K562 (cell line): Measurements from ENCODE around the gene RPL10A. TPM values are rescaled to one million over a fixed set of nuclear protein-coding genes. Genes with fewer than 3 reads are reported as not detected.

ENCODE experiments used
- BMI1 ChIP-seq: fragments of 150-350 bp; IDR thresholded peaks from 2 replicates; pipeline ENCODE4 v1.6.1; 2014; ENCODE audit warnings: low read length
- CCNT2 ChIP-seq: IDR thresholded peaks from 2 replicates; pipeline ENCODE4 v1.6.1; 2011; ENCODE audit warnings: borderline replicate concordance, low read depth, mild to moderate bottlenecking, moderate library complexity, mixed read lengths, low read length; ENCODE audit not compliant: insufficient read length; ENCODE audit errors: extremely low read depth
- CEBPZ ChIP-seq: fragments of 150-350 bp; IDR thresholded peaks from 2 replicates; pipeline ENCODE4 v1.6.1; 2014; ENCODE audit warnings: low read depth, mild to moderate bottlenecking, low read length, borderline replicate concordance
- DPF2 ChIP-seq: fragments of 450-650 bp; IDR thresholded peaks from 2 replicates; pipeline ENCODE4 v1.6.1; 2016
- L3MBTL2 ChIP-seq: fragments of 450-650 bp; IDR thresholded peaks from 2 replicates; pipeline ENCODE4 v1.6.1; 2016; ENCODE audit warnings: mild to moderate bottlenecking, moderate library complexity
- MTF1 ChIP-seq: fragments of 250-450 bp; sonication (Bioruptor Pico); IDR thresholded peaks from 2 replicates; pipeline ENCODE4 v1.9.0; 2021; ENCODE audit warnings: moderate library complexity, mild to moderate bottlenecking, inconsistent platforms, borderline replicate concordance
- PURB ChIP-seq: sonication (generic); formaldehyde crosslinking; IDR thresholded peaks from 2 replicates; pipeline ENCODE4 v1.9.0; 2021; ENCODE audit warnings: low read depth, mild to moderate bottlenecking, missing genetic modification reagents
- RBM25 ChIP-seq: fragments of 200-400 bp; formaldehyde crosslinking; IDR thresholded peaks from 2 replicates; pipeline ENCODE4 v1.6.1; 2018; ENCODE audit warnings: low read length, low read depth, moderate library complexity; ENCODE audit not compliant: severe bottlenecking
- SAFB ChIP-seq: fragments of 200-400 bp; formaldehyde crosslinking; IDR thresholded peaks from 2 replicates; pipeline ENCODE4 v1.6.1; 2017; ENCODE audit warnings: low read depth, low read length, borderline replicate concordance
- ZNF184 ChIP-seq: sonication (generic); formaldehyde crosslinking; IDR thresholded peaks from 2 replicates; pipeline ENCODE4 v1.5.0; 2020; ENCODE audit warnings: missing genetic modification reagents
- ZNF263 ChIP-seq: sonication (generic); formaldehyde crosslinking; IDR thresholded peaks from 2 replicates; pipeline ENCODE4 v1.8.0; 2022; ENCODE audit warnings: mild to moderate bottlenecking, missing genetic modification reagents, borderline replicate concordance
- ZNF398 ChIP-seq: fragments of 250-450 bp; sonication (Bioruptor Pico); IDR thresholded peaks from 2 replicates; pipeline ENCODE4 v1.8.0; 2021; ENCODE audit warnings: moderate library complexity, mild to moderate bottlenecking, inconsistent platforms
- ZNF444 ChIP-seq: fragments of 250-450 bp; sonication (Bioruptor Pico); IDR thresholded peaks from 2 replicates; pipeline ENCODE4 v1.4.0; 2020; ENCODE audit warnings: mild to moderate bottlenecking, moderate library complexity
- ZNF766 ChIP-seq: fragments of 200-800 bp; sonication (Bioruptor generic); conservative IDR thresholded peaks from 2 replicates; pipeline ENCODE4 v1.6.1; 2016; ENCODE audit warnings: missing genetic modification characterization, missing compliant biosample characterization
- polyA plus RNA-seq, 8 experiments: library from polyadenylated mRNA; depleted of rRNA in 4 of 8; stranded (reverse) in 5 of 8; unstranded in 3 of 8; fragments of >200 nt; fragmentation: Nextera tagmentation in 2 of 8; fragmentation: Illumina TruSeq in 1 of 8; extraction: Ambion mirVana in 2 of 8; extraction: Trizol in 1 of 8; gene quantifications; 2 replicates each; pipeline versions ENCODE4 v1.2.1 to v1.2.3, GENCODE V29; 2011 to 2014; ENCODE audit warnings: inconsistent platforms in 1 of 8, missing spikeins in 1 of 8
- total RNA-seq, 7 experiments: library from RNA; depleted of rRNA in 6 of 7; stranded (reverse); fragments of >200 nt in 6 of 7; fragmentation: Illumina TruSeq in 2 of 7; extraction: Trizol in 2 of 7; gene quantifications; 2 replicates each; pipeline versions ENCODE4 v1.2.1 to v1.2.3, GENCODE V29; 2011 to 2021; ENCODE audit warnings: low replicate concordance in 1 of 7
- TF ChIP-seq, protein P1 (sequence below): sonication (generic); formaldehyde crosslinking; IDR thresholded peaks from 2 replicates; pipeline ENCODE4 v1.8.0; 2022; ENCODE audit warnings: mild to moderate bottlenecking, missing genetic modification reagents
- TF ChIP-seq, protein P2 (sequence below), 3 experiments: fragments of 200-800 bp in 1 of 3; sonication (Bioruptor generic) in 1 of 3; sonication (generic) in 1 of 3; formaldehyde crosslinking in 1 of 3; IDR thresholded peaks; 2 replicates each; pipeline versions ENCODE4 v1.6.1 to v1.8.0; 2016 to 2022; ENCODE audit warnings: mild to moderate bottlenecking in 2 of 3, missing compliant biosample characterization in 2 of 3, missing genetic modification characterization in 2 of 3, missing genetic modification reagents in 1 of 3

The RPL10A gene
- total and polyA plus RNA-seq, 9 of the 15 experiments (the other 6 are each of a cell fraction or from before 2014, with no cell fraction given): 1,589 to 3,237 (median 2,116) TPM

DNA sequence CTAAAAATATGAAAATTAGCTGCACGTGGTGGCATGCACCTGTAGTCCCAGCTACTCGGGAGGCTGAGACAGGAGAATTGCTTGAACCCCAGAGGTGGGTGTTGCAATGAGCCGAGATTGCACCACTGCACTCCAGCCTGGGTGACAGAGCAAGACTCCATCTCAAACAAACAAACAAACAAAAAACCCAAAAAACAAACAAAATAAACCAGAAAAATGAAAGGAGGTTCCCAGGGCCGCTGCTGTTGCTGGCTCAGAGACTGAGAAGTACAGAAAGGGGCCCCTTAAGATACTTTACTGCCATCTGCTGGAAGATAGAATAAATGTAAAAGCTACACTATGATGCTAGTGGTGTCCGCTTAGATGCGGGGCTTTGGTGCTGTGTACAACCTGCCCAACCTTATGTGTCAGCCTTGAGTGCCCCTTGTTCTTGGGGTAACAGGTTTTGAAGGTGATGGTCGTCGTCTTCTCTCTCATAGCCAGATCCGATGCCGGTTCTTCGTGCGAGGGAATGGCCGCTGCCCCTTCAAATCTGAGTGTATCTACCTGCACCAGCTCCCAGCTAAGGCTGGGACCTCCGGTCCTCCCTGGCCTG lies 18.8 kb upstream of the RPL10A start (continued):
- TF ChIP-seq RBM25 (no peak), PURB (CRISPR knock-in tag) (no peak), ZNF184 (CRISPR knock-in tag) (no peak), BMI1 (no peak), MTF1 (no peak), ZNF398 (CRISPR knock-in tag) (no peak), ZNF263 (CRISPR knock-in tag) (no peak), DPF2 (no peak), CCNT2 (no peak), ZNF444 (CRISPR knock-in tag) (no peak), ZNF766 (peak; percentile 53; the same call in 1 of the 2 replicates), L3MBTL2 (0 out of 2 replicates have a peak, but pooled peaks have one; percentile 15), SAFB (no peak), CEBPZ (no peak)
- TF ChIP-seq, protein P1, sequence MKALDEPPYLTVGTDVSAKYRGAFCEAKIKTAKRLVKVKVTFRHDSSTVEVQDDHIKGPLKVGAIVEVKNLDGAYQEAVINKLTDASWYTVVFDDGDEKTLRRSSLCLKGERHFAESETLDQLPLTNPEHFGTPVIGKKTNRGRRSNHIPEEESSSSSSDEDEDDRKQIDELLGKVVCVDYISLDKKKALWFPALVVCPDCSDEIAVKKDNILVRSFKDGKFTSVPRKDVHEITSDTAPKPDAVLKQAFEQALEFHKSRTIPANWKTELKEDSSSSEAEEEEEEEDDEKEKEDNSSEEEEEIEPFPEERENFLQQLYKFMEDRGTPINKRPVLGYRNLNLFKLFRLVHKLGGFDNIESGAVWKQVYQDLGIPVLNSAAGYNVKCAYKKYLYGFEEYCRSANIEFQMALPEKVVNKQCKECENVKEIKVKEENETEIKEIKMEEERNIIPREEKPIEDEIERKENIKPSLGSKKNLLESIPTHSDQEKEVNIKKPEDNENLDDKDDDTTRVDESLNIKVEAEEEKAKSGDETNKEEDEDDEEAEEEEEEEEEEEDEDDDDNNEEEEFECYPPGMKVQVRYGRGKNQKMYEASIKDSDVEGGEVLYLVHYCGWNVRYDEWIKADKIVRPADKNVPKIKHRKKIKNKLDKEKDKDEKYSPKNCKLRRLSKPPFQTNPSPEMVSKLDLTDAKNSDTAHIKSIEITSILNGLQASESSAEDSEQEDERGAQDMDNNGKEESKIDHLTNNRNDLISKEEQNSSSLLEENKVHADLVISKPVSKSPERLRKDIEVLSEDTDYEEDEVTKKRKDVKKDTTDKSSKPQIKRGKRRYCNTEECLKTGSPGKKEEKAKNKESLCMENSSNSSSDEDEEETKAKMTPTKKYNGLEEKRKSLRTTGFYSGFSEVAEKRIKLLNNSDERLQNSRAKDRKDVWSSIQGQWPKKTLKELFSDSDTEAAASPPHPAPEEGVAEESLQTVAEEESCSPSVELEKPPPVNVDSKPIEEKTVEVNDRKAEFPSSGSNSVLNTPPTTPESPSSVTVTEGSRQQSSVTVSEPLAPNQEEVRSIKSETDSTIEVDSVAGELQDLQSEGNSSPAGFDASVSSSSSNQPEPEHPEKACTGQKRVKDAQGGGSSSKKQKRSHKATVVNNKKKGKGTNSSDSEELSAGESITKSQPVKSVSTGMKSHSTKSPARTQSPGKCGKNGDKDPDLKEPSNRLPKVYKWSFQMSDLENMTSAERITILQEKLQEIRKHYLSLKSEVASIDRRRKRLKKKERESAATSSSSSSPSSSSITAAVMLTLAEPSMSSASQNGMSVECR (CRISPR knock-in tag): 0 out of 2 replicates have a peak, but pooled peaks have one; percentile 6
- TF ChIP-seq, protein P2, sequence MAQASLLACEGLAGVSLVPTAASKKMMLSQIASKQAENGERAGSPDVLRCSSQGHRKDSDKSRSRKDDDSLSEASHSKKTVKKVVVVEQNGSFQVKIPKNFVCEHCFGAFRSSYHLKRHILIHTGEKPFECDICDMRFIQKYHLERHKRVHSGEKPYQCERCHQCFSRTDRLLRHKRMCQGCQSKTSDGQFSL (CRISPR knock-in tag; IDR thresholded peaks at IDR 0.05): no peak
- TF ChIP-seq, protein P2 (tag; IDR thresholded peaks at IDR 0.05): no peak
